Activated CD4-positive, CD25-positive, alpha-beta regulatory T cell (primary cell): ENCODE measurements around the gene POLR3C.
A peak's percentile ranks its signal among the peaks of the same experiment; 100 is the strongest.

Source experiments
- DNase-seq, 4 experiments: peaks; one replicate each; lab custom pipeline; 2025; lab: John Stamatoyannopoulos, UW

The POLR3C gene

GRCh38 chr1:145871994-145872924 lies 48.3 kb downstream of the POLR3C start:
- DNase-seq = no peak

GRCh38 chr1:145874646-145875045 lies 50.6 kb downstream of the POLR3C start:
- no peak for DNase-seq

- DNase-seq = no peak
Observed at GRCh38 chr1:145877923-145878486, 54.0 kb downstream of the POLR3C start.

- no peak for DNase-seq
Observed at GRCh38 chr1:145878724-145879123, 54.7 kb downstream of the POLR3C start.

GRCh38 chr1:145879775-145880174 lies 55.8 kb downstream of the POLR3C start:
- no peak for DNase-seq

GRCh38 chr1:145884675-145885074 lies 60.7 kb downstream of the POLR3C start:
- no peak for DNase-seq

- DNase-seq = peak; percentile 64 to 78 (median 72)
Observed at GRCh38 chr1:145885738-145886287, 61.8 kb downstream of the POLR3C start, which contains the start of gene ANKRD35. Gene ANKRD35, minus strand, starts transcription at chr1:145885866. Its CDS starts 108 bp downstream, at chr1:145885758.

- no peak for DNase-seq
Observed at GRCh38 chr1:145886390-145886789, 62.4 kb downstream of the POLR3C start.

- no peak for DNase-seq
Observed at GRCh38 chr1:145886816-145887215, 62.8 kb downstream of the POLR3C start.

- no peak for DNase-seq
Observed at GRCh38 chr1:145887631-145888030, 63.6 kb downstream of the POLR3C start.

GRCh38 chr1:145889722-145890121 lies 65.7 kb downstream of the POLR3C start:
- DNase-seq = no peak

- DNase-seq = no peak
Observed at GRCh38 chr1:145891143-145891542, 67.1 kb downstream of the POLR3C start.

GRCh38 chr1:145891587-145892485 lies 67.8 kb downstream of the POLR3C start:
- peak in 3 of 4 experiments; percentile 7 to 37 (median 9) for DNase-seq

- DNase-seq = no peak
Observed at GRCh38 chr1:145892486-145893087, 68.6 kb downstream of the POLR3C start.

GRCh38 chr1:145893306-145894055 lies 69.5 kb downstream of the POLR3C start:
- no peak for DNase-seq
